WTC11 (cell line): ENCODE data around the gene TCTN1.

Source experiments
- CTCF ChIP-seq: fragments of 200-600 bp; IDR thresholded peaks from 2 replicates; pipeline ENCODE4 v1.8.0; 2022; ENCODE audit warnings: antibody characterized with exemption
- E2F5 ChIP-seq: sonication (generic); formaldehyde crosslinking; IDR thresholded peaks from 2 replicates; pipeline ENCODE4 v1.8.1; 2022; ENCODE audit warnings: mild to moderate bottlenecking, moderate library complexity, missing genetic modification reagents
- NFATC4 ChIP-seq: fragments of 250-450 bp; sonication (Bioruptor Pico); IDR thresholded peaks from 2 replicates; pipeline ENCODE4 v1.9.0; 2021; ENCODE audit warnings: mild to moderate bottlenecking
- RORB ChIP-seq: fragments of 250-450 bp; sonication (Bioruptor Pico); IDR thresholded peaks from 2 replicates; pipeline ENCODE4 v1.9.0; 2021; ENCODE audit warnings: mild to moderate bottlenecking
- STAT6 ChIP-seq: sonication (generic); formaldehyde crosslinking; conservative IDR thresholded peaks from 2 replicates; pipeline ENCODE4 v1.8.1; 2023; ENCODE audit warnings: mild to moderate bottlenecking, low read depth, missing genetic modification reagents, moderate library complexity
- TF ChIP-seq, protein P1 (sequence below): sonication (generic); formaldehyde crosslinking; IDR thresholded peaks from 2 replicates; pipeline ENCODE4 v1.8.0; 2022; ENCODE audit warnings: mild to moderate bottlenecking, missing genetic modification reagents
- TF ChIP-seq, protein P2 (sequence below): sonication (generic); formaldehyde crosslinking; IDR thresholded peaks from 2 replicates; pipeline ENCODE4 v1.8.0; 2022; ENCODE audit warnings: mild to moderate bottlenecking, missing genetic modification reagents

DNA sequence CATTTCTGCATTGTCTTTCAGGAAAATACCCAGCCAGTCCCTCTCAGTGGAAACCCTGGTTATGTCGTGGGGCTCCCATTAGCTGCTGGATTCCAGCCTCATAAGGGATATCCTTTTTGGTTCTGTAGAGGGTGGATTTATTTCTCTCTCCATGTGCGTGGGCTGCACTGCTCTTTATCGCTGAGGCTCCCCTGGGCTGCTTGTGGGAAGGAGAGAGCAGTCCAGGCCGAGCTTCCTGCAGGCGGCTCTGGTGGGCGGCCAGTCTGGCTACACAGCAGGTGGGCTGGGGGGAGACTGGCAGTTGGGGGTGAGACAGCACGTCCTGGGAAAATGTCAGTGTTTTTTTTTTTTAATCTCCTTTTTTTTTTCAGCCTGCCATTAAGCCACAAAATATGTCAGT is 27.6 kb downstream of the TCTN1 start:
- no peak for TF ChIP-seq CTCF
- TF ChIP-seq, protein P1, sequence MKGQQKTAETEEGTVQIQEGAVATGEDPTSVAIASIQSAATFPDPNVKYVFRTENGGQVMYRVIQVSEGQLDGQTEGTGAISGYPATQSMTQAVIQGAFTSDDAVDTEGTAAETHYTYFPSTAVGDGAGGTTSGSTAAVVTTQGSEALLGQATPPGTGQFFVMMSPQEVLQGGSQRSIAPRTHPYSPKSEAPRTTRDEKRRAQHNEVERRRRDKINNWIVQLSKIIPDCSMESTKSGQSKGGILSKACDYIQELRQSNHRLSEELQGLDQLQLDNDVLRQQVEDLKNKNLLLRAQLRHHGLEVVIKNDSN = no peak
- TF ChIP-seq, protein P2, sequence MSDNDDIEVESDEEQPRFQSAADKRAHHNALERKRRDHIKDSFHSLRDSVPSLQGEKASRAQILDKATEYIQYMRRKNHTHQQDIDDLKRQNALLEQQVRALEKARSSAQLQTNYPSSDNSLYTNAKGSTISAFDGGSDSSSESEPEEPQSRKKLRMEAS (CRISPR knock-in tag) = no peak
- no peak for TF ChIP-seq NFATC4
- no peak for TF ChIP-seq RORB (CRISPR knock-in tag)
- no peak for TF ChIP-seq E2F5 (CRISPR knock-in tag)
- no peak for TF ChIP-seq STAT6
